Prostate gland (tissue), 1 donor: ENCODE data around the gene AFF3.

Experiments used
- POLR2A ChIP-seq: fragments of 450-650 bp; IDR thresholded peaks from one replicate; pipeline ENCODE4 v1.6.1; 2016; ENCODE audit warnings: antibody characterized with exemption, mild to moderate bottlenecking
- POLR2AphosphoS5 ChIP-seq: sonication (generic); formaldehyde crosslinking; IDR thresholded peaks from one replicate; pipeline ENCODE4 v1.6.1; 2017; ENCODE audit warnings: antibody characterized with exemption

GRCh38 chr2:99903981-99904380, 238.4 kb downstream of the AFF3 start:
- TF ChIP-seq POLR2A = no peak
- no peak for TF ChIP-seq POLR2AphosphoS5
